GF-D8 (cell line): Measurements from ENCODE around the gene HOXA3.

Experiments used
- DNase-seq: peaks from one replicate; lab custom pipeline; 2025; lab: John Stamatoyannopoulos, UW

Gene HOXA3

GRCh38 chr7:27156508-27156898 is 4.1 kb upstream of the HOXA3 start, which contains the start of gene HOXA7:
Gene HOXA7, minus strand, starts transcription at chr7:27156675. Its CDS starts 130 bp downstream, at chr7:27156545.
- DNase-seq = no peak

GRCh38 chr7:27155816-27156507 is 3.6 kb upstream of the HOXA3 start:
- no peak for DNase-seq

DNA sequence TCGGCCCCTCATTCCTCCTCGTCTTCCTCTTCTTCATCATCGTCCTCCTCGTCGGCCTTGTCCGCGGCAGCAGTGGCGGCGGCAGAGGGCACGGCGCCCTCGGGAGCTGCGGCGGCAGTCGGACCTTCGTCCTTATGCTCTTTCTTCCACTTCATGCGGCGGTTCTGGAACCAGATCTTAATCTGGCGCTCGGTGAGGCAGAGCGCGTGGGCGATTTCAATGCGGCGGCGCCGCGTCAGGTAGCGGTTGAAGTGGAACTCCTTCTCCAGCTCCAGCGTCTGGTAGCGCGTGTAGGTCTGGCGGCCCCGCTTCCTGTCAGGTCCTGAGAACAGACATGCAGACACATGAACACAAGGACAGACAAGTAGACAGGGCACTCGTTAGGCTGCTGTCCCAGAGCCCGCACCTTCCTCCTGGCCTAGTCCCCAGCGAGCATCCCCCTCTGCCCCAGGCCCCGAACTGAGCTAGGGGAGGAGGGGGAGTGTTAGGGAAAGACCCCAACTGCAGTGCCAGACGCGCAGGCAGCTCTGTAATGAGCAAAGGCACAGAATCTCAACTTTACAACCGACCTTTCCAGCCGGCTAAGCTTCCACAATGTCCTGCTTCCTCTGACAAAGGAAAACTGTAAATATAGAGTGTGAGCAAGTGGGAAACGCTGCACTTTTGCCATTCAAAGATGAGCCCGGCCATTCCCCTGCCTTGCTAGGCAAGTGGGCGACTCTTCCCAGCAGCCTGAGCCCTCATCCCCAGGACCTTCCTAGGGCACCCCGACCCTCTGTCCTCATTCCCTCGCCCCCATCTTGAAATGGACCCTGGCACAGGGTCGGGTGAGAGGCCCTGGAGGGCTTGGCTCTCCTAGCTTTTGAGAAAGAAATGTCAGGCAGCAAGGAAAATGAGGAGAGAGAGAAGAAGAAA is 2.8 kb upstream of the HOXA3 start:
- DNase-seq = no peak

DNA sequence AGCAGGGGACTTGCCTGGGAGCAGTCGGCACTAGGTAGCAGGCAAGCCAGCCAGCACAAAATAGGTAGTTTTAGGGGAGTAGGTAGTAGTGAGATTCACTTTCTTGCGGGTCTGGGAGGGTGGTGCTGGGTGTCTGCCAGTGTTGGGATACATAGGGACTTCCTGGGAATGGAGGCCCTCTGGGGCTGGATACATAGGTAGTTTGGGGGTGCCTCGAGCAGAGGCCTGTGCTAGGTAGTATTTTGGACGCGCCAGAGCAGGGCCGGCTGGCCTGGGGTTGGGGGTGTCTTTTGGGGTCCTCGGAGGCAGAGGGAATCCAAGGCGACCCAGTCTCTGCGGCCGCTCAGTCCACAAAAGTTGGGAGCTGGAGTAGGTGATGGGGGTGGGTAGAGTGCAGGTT is 2.0 kb upstream of the HOXA3 start:
- no peak for DNase-seq

DNA sequence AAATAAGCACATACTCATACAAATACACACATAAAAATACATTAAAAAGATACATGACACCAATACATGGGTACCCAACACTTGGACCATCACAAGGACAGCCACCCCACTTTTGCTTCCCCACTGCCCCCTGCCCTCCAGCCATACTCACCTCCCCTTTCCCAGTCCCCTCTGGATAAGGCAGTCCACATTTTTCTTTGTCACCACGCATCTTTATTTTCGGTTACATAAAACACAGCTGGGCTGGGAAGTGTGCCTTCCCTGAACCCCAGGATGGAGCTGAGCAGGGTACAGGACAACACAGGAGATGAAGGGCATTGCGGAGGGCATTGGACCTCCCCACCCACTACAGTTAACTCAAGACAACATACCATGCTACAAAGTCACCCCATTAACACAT is 1.1 kb upstream of the HOXA3 start:
- DNase-seq = no peak

GRCh38 chr7:27152816-27153442 is 546 bp upstream of the HOXA3 start:
- no peak for DNase-seq

GRCh38 chr7:27151341-27151930 is 947 bp downstream of the HOXA3 start:
- DNase-seq = no peak

DNA sequence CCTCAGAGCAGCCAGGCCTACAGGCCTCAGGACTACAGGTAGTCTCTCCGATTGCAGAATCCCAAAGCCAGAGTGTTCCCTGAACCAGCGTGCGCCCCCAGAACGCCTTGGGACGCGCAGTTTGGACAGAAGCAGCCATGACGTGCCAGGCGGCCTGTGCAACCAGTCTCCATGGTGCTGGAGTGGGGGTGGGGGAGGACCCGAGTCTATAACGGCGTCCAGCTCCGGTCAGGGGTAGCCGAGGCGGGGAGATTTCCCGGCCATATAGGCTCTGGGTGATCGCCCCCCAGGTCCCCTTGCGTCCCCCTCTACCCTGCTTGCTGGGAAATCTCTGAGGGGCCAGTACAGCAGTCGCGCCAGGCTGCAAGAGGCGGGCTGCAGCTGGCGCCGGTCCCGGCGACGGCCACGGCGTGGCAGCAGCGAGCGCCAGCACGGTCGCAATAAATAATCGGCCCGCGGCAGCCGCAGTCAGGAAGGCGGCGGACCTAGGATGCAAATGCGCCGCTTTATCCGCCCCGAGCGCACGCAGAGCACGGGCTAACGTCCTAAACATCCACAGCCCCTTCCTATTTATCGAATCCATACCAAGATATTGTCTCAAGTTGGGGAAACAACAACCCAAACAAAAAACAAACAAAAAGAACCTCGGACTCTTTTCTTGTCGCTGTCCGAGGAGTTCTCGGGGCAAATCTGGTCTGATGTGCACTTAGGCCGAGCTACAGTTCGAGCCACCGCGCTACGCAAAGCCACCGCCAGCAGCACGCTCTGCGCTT is 1.6 kb downstream of the HOXA3 start:
- DNase-seq = no peak

DNA sequence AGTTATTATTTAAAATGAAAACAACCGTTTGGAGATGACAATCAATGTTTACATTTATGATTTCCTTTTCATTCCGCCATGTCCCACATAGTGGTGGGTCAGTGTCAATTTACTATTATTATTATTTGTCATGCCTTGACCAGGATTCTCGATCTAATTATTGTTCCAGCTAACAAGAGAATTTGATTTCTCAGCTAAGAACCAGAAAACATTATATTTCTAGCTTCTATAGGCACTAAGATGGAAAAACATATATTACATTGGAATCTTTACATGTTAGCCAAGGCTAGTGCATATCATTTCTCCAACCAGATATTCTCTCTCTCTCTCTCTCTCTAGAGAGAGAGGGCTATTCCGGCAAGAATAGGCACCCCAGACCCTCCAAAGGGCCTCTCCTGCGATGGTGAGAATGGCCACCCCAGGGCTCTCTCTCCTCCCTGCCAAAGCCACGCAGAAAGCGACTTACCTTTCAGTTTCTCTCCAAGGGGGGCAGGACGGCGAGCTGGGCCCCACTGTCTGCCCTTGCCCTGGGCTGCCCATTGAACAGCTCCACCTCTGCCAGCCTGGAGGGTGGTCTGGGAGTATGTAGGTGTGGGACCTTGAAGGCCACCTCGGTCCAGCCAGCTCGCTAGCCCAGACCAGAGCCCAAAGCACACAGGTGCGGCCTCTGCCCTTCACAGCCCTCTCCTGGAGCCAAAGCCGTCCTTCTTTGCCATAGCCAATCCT is 2.4 kb downstream of the HOXA3 start:
- DNase-seq = no peak

DNA sequence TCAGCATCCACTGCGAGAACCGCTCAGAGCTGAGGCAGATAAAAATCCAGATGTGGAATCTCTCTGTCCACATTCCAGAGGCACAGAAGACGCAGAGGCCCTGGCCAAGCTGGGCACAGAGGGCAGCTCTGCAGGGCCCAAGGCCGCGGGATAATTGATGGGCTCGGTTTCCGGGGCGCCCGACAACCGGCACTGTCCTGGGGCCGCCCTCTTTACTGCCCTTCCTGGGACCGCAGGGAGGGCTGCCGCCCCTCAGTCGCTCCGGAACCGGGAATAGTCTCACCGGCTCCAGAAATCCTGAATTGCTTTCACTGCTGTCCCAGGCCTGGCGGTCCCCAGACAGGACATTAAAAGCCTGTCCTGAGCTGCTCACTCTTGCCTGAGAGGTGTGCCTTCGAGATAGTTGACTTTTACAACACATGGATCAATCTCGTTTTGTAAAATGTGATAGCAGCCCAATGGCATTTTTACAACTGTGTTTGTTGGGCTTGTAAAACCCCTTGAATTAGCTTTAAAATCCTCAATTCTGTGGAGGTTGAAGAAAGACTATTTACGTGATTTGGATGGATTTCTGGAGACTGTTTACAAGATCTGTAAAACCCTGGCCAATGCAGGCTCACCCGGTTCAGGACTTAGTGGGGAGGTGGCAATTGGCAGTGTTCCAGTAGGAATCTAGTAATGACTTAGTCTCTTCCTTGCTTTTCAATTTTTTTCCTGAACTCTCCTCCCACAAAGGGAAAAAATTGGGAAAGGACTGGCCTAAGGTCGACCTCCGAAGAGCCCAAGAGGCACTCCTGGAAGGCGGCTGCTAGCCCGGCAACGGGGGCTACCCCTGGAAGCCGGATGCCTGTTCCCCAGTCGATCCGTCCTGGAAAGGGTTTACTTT is 3.4 kb downstream of the HOXA3 start:
- DNase-seq = no peak

DNA sequence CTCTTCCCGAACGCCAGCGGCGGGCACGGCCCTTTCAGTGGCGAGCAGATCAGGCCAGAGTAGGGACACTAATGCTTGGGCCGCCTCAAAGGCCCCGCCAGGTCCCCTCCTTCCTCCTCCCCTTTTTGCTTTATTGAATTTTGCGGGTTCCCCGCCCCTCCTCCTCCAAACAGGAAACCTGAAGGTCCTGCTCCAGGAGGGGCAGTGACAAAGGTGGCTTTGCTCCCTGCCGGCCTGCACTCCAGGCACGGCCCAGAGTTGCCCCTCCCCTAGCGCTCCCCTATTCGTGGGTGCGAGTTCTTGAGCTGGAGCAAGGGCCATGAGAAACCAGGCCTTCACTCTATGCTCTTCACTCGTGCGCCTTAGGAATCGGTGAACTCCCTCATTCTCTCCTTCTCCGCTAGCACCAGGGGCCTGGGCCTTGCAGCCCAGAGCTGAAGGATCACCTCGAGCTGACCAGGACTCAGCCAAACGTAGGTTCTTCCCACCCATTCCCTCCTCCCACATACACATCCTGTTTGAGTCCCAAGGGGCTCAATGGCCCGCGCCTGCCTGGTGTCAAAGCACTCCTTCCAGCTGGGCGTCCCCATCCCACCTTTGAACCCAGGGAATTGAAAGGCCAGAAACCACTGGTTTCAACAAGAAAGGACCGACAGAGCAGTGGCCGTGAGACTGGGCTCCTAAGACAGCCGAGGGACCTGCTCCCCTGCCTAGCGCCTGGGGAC is 4.2 kb downstream of the HOXA3 start:
- no peak for DNase-seq

GRCh38 chr7:27147199-27148030 is 5.0 kb downstream of the HOXA3 start, which contains the start of gene HOXA6:
Gene HOXA6, minus strand, starts transcription at chr7:27147774. Its CDS starts 25 bp downstream, at chr7:27147749.
- no peak for DNase-seq

DNA sequence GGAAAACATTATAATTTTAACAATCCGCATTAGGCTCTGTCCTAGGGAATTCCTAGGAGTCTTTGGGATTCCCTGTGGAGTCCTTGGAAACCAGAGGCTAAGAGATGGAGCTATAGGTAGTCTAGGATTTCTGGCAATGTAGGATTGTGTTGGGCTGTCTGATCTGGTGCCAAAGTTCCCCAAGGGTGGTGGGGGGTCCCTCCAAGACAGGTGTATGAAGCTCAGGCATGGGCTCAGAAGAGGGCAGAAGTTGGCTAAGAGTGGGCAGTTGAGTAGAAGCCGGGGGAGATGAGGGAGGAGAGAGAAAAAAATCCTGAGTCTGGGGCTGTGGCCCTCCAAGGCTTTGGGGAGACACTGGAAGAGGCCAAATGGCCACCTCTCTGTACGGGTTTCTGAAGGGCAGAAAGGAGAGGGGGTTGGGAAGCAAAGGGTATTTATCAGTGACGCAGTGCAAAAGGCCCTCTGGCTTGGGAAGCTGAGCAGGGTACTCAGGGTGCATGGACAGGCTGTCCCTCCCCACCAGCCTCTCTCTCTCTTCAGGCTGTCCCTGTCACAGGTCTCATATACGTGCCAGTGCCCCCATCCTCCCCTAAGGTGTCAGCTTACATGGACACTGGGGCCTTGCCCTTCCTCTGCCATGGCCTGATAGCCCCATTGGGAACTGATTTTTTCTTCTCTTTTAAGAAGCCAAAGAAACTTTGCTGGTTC is 5.7 kb downstream of the HOXA3 start:
- no peak for DNase-seq

GRCh38 chr7:27145914-27146412 is 6.4 kb downstream of the HOXA3 start:
- no peak for DNase-seq

GRCh38 chr7:27145165-27145913 is 7.0 kb downstream of the HOXA3 start:
- no peak for DNase-seq

GRCh38 chr7:27144781-27145164 is 7.6 kb downstream of the HOXA3 start:
- no peak for DNase-seq
